ENCODE results near the gene FGFR2. TPM values are rescaled to one million over a fixed set of nuclear protein-coding genes. Genes with fewer than 3 reads are reported as not detected.

FGFR2 gene
- total RNA-seq (2014; rRNA removed; shearing (Covaris generic)) (not detected in 2 replicates), total RNA-seq (2022) (not detected in 2 replicates), Bru-seq, nascent RNA (percentile 1 among the genes with signal in this experiment), BruChase-seq, experiment 1, labeled RNA remaining after a 6-hour chase (percentile 2 among the genes with signal in this experiment), BruChase-seq, experiment 2, labeled RNA remaining after a 2-hour chase (percentile 5 among the genes with signal in this experiment)
- long read RNA-seq = 0 reads

DNA sequence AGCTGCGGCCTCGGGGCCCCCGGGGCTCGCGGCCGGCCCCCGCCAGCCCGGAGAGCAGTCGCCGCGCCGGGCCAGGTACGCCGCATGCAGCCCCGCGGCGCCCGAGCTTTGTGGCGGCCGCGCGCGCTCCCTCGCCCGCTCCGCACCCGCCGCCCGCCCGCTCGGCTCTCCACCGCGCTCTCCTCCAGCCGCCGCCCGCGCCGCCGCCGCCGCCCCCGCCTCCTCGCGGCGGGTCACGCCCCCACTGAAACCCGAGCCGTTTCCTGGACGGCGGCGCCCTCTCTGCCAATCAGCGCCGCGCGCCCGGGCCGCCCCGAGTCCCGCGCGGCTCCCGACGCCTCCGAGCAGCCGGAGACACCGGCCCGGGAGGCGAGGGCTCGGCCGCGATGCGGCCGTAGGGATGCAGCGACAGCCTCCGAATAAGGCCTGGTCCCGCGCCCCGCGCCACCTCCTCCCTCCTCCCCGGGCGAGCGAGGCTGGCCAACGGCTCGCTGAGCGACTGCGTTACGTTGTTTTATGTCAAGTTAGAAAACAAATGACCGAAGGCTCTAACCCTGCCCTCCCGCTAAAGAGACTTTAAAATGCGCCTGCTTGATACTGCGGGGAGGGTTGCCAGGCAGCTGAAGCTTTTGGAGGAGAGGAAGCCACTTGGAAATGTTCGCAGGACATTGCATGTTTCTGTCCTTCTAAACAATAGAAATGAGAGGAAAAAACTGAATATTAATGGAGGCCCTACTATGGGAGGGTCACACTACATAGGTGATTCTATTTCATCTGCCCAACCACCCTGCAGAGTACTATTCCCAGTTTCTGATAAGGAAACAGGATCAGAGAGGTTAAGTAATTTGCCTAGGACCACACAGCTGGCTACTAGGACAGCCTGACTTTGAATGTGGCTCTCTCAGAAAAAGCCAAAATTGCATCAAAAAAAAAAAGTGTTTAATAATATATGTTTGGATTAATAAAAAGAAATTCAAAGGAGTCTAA, at the start of gene FGFR2:
Gene FGFR2 (minus strand): TSS at position 182 of the 987 bp plus-strand sequence. CDS start 4,627 bp downstream, outside the sequence.
- H4K20me1 ChIP-seq (ENCODE audit: insufficient read depth, low read length) = no peaks in the 10 kb centered on the region
- ChIA-PET CTCF (ENCODE audit: unreplicated experiment) (no interaction called here), POLR2A (no interaction called here)
- no peaks in the 10 kb centered on the region for H3K9me3 ChIP-seq (ENCODE audit: low read length)
- no peaks in the 10 kb centered on the region for H3K36me3 ChIP-seq (ENCODE audit: insufficient read depth, low read length)
- TF ChIP-seq, protein P1, sequence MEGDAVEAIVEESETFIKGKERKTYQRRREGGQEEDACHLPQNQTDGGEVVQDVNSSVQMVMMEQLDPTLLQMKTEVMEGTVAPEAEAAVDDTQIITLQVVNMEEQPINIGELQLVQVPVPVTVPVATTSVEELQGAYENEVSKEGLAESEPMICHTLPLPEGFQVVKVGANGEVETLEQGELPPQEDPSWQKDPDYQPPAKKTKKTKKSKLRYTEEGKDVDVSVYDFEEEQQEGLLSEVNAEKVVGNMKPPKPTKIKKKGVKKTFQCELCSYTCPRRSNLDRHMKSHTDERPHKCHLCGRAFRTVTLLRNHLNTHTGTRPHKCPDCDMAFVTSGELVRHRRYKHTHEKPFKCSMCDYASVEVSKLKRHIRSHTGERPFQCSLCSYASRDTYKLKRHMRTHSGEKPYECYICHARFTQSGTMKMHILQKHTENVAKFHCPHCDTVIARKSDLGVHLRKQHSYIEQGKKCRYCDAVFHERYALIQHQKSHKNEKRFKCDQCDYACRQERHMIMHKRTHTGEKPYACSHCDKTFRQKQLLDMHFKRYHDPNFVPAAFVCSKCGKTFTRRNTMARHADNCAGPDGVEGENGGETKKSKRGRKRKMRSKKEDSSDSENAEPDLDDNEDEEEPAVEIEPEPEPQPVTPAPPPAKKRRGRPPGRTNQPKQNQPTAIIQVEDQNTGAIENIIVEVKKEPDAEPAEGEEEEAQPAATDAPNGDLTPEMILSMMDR (conservative IDR thresholded peaks at IDR 0.05; ENCODE audit: low read length) = no peak
- no peak for TF ChIP-seq EZH2phosphoT487 (IDR thresholded peaks at IDR 0.05; ENCODE audit: borderline replicate concordance, low read depth, low read length)
- H3K4me3 ChIP-seq (ENCODE audit: low read depth, low read length, poor library complexity, severe bottlenecking) = no peak within 1 kb of the TSS
- no TSS peak for BruUV-seq (replicated peaks)
- H2AFZ ChIP-seq (ENCODE audit: low read length) = no peak within 1 kb of the TSS
- H3K4me2 ChIP-seq (ENCODE audit: low read length) = no peak within 1 kb of the TSS
- H3K79me2 ChIP-seq (ENCODE audit: insufficient read depth, low read depth, low read length) = no peaks in the 10 kb centered on the region
- no peaks in the 10 kb centered on the region for H3K4me1 ChIP-seq (ENCODE audit: insufficient read depth, low read length, poor library complexity, severe bottlenecking)
- intact Hi-C loops (cut with micrococcal nuclease; ENCODE audit: unreplicated experiment) = no loop called here
- no peaks in the 10 kb centered on the region for H3K9me2 ChIP-seq (ENCODE audit: insufficient read depth, low read length)
- no peak within 1 kb of the TSS for H3K27ac ChIP-seq (ENCODE audit: low read depth, low read length, poor library complexity, severe bottlenecking)
- DNase-seq (ENCODE audit: low spot score) = no peak

- ChIA-PET CTCF (ENCODE audit: unreplicated experiment) (no interaction called here), POLR2A (no interaction called here)
- Histone ChIP-seq H4K20me1 (ENCODE audit: insufficient read depth, low read length) (no peaks in the 10 kb centered on the region), H3K4me1 (ENCODE audit: insufficient read depth, low read length, poor library complexity, severe bottlenecking) (no peaks in the 10 kb centered on the region), H3K79me2 (ENCODE audit: insufficient read depth, low read depth, low read length) (no peaks in the 10 kb centered on the region), H3K27ac (ENCODE audit: low read depth, low read length, poor library complexity, severe bottlenecking) (no peak overlapping the region), H3K9me3 (ENCODE audit: low read length) (no peaks in the 10 kb centered on the region), H3K9me2 (ENCODE audit: insufficient read depth, low read length) (no peaks in the 10 kb centered on the region), H2AFZ (ENCODE audit: low read length) (no peak overlapping the region), H3K4me2 (ENCODE audit: low read length) (no peak overlapping the region), H3K36me3 (ENCODE audit: insufficient read depth, low read length) (no peaks in the 10 kb centered on the region), H3K4me3 (ENCODE audit: low read depth, low read length, poor library complexity, severe bottlenecking) (no peak overlapping the region)
- BruUV-seq (replicated peaks) = no TSS peak
- no peak for TF ChIP-seq EZH2phosphoT487 (IDR thresholded peaks at IDR 0.05; ENCODE audit: borderline replicate concordance, low read depth, low read length)
- TF ChIP-seq, protein P1 (conservative IDR thresholded peaks at IDR 0.05; ENCODE audit: low read length) = no peak
- no peak for DNase-seq (ENCODE audit: low spot score)
- intact Hi-C loops (cut with micrococcal nuclease; ENCODE audit: unreplicated experiment) = no loop called here
Observed at GRCh38 chr10:121647401-121647800, 49.2 kb upstream of the FGFR2 start.

All from OCI-LY7 (cell line).